Activated CD4-positive, CD25-positive, alpha-beta regulatory T cell treated with anti-CD3 and anti-CD28 coated beads, Interleukin-2, amount 50 U/mL, for 72 hours (primary cell): ENCODE data around the gene SWT1.
"Not testable (repeated sequence)": the region's sequence is repeated elsewhere in the genome, so short reads cannot be mapped to it uniquely, and the experiment has no call there.

Experiments used
- DNase-seq: peaks from one replicate; pipeline ENCODE4 v3.0.0; 2021

SWT1 gene

DNA sequence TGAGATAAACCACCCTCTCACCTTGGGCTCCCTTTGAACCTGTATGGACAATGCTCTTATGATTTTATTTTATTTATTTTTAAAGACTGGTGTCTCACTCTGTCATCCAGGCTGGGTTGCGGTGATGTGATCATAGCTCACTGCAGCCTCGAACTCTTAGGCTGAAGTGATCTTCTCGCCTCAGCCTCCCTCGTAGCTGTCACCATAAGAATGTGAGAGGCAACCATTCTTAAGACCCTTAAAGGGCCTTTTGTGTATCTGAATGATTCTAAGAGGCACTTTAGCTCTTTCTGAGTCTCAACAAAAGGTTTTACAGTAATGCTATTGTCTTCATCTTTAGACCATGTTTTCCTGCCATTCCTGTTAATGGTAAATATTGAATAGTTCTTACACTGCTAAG is 93.1 kb downstream of the SWT1 start:
- DNase-seq, result no peak

DNA sequence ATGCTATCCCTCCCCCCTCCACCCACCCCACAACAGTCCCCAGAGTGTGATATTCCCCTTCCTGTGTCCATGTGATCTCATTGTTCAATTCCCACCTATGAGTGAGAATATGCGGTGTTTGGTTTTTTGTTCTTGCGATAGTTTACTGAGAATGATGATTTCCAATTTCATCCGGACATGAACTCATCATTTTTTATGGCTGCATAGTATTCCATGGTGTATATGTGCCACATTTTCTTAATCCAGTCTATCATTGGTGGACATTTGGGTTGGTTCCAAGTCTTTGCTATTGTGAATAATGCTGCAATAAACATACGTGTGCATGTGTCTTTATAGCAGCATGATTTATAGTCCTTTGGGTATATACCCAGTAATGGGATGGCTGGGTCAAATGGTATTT is 95.0 kb downstream of the SWT1 start:
- not testable (repeated sequence) for DNase-seq

DNA sequence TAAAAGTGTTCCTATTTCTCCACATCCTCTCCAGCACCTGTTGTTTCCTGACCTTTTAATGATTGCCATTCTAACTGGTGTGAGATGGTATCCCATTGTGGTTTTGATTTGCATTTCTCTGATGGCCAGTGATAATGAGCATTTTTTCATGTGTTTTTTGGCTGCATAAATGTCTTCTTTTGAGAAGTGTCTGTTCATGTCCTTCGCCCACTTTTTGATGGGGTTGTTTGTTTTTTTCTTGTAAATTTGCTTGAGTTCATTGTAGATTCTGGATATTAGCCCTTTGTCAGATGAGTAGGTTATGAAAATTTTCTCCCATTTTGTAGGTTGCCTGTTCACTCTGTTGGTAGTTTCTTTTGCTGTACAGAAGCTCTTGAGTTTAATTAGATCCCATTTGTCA is 95.4 kb downstream of the SWT1 start:
- not testable (repeated sequence) for DNase-seq

DNA sequence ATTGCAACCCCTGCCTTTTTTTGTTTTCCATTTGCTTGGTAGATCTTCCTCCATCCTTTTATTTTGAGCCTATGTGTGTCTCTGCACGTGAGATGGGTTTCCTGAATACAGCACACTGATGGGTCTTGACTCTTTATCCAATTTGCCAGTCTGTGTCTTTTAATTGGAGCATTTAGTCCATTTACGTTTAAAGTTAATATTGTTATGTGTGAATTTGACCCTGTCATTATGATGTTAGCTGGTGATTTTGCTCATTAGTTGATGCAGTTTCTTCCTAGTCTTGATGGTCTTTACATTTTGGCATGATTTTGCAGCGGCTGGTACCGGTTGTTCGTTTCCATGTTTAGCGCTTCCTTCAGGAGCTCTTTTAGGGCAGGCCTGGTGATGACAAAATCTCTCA is 98.6 kb downstream of the SWT1 start:
- DNase-seq, result not testable (repeated sequence)

DNA sequence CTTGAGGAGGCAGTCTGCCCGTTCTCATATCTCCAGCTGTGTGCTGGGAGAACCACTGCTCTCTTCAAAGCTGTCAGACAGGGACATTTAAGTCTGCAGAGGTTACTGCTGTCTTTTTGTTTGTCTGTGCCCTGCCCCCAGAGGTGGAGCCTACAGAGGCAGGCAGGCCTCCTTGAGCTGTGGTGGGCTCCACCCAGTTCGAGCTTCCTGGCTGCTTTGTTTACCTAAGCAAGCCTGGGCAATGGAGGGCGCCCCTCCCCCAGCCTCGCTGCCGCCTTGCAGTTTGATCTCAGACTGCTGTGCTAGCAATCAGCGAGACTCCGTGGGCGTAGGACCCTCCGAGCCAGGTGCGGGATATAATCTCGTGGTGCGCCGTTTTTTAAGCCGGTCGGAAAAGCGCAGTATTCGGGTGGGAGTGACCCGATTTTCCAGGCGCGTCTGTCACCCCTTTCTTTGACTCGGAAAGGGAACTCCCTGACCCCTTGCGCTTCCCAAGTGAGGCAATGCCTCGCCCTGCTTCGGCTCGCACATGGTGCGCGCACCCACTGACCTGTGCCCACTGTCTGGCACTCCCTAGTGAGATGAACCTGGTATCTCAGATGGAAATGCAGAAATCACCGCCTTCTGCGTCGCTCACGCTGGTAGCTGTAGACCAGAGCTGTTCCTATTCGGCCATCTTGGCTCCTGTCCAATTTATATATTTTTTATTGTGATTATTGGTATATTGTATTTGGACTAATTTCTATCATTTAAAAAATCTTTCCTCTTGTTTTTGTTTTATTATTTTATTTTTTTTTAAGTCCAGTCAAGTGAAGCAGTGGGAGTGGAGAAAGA is 100.4 kb downstream of the SWT1 start:
- DNase-seq, result not testable (repeated sequence)

DNA sequence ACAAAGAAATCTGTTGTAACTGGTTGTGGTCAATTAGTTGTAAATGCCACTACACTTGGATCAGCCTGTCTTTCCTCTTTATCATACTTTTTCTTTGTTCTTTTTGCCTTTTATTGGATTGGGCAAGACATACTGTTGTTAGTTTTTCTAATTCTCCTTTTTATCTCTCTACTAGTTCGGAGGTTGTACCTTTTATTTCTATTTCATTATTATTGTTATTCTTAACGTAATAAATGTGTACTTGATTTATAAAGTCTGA is 100.9 kb downstream of the SWT1 start:
- no peak for DNase-seq

DNA sequence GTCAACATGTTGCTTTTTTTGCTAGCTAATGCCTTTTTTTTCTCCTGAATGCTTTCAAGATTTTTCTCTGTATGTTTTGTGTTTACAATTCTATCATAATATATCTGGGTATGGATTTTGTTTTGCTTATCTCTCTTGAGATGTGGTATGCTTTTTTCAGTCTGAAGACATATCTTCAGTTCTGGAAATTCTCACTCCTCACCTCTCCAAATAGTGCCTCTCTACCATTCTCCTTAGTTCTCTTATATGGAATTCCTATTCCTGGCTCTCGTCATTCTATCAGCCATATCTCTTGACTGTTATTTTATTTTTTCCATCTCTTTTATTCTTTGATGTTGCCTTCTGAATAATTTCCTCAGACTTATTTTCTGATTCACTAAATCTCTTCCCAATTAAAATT is 101.7 kb downstream of the SWT1 start:
- no peak for DNase-seq

DNA sequence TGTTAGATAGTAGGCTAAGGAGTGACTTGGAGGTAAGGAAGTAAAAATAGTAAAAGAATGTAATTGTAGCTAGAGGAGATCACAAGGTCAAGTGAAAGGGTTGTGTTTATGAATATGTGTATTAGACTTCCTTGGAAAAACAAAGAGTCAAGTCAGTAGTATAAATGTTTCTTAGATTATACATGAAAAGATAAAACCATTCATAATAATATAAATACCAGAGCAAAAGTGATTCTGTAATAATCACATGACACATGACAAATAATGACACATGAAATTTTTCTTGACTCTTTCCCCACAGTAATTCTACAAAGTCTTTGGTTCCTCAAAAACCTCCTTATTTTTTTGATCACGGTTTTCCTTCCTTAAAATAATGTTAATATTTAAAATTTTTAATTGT is 103.6 kb downstream of the SWT1 start:
- no peak for DNase-seq

DNA sequence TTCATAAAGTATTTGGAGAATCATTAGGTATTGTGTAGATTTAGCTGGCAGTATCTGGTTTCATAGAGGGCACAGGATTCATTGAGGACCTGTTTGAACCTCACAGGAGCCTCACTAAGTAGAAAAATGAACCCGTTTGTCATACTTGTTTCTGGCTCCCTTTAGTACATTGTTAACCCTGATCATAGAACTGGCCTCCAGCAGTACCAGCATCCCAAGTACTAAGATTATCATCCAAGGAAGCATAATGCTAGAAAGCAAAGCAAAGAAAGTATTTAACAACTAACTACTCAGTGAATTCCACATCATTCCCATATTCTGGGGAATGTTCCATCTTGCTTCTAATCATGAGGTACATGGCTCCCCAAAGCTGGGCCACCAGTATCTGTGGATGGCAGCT is 105.2 kb downstream of the SWT1 start:
- no peak for DNase-seq

DNA sequence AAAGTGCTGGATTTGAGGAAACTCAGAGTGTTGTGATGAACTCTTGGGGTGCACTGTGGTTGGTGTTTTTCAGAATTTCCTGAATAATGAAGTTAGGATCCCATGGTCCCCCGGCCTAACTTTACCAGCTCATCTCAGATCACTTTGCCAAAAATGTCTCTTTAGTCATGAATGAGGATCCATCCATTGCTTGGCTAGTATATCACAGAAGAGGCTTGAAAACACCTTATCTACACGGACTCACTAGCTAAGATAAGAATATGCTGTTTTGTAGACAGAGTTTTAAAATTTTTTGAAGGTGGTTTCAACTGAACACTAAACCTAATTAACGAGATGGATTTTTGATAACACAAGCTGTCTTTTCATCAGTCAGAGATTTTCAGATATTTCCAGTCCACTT is 106.3 kb downstream of the SWT1 start:
- DNase-seq, result no peak

DNA sequence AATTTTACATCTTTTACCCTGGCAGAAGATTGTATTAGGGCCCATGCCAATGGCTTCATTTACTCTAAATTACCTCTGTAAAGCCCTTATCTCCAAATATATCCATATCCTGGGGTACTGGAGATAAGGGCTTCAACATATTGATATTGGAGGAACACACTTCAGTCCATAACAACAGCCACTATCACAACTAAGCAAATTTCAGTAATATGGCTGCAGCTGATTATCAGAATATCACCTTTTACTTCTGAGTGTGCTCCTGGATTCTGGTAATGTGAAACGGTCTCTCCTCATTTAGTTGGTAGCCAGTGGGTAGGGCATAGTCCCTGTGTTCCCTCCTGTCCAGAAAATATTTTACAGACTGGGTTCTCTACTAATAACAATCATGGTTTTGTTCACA is 106.8 kb downstream of the SWT1 start:
- no peak for DNase-seq

DNA sequence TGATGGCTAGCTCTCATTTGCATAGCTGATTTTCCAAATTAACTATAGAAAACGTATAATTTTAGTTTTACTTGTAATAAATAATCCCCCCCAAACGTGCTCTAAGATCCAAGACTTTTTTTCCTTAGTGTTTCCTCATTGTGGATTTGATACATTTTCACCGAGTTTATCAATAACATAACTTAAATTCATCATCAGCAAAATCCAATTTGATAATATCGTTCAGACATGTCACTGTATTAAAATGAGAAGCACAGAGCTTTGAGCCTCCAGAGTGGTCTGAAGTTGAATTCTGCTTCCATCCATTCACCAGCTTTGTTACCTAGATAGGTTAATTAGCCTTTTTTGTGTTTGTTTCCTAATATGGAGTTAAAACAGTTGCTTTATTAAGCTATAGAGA is 108.3 kb downstream of the SWT1 start:
- no peak for DNase-seq

DNA sequence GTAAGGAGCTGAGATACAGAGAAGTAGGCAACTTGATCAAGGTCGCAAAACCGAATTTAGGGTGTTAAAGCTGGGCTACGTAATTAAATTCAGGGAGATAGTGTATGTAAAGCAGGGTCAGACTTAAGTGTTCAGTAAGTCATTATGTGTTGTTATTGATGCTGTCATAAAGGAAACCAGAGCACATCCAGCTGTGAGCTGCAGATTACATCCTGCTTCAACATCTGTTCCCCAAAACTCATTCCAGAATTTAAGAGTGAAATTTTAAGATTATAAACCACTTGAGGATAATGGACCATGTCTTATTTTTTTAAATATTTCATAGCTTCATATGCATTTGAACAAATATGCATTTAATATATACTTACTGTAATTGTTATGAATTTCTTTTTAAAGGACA is 110.3 kb downstream of the SWT1 start:
- no peak for DNase-seq

DNA sequence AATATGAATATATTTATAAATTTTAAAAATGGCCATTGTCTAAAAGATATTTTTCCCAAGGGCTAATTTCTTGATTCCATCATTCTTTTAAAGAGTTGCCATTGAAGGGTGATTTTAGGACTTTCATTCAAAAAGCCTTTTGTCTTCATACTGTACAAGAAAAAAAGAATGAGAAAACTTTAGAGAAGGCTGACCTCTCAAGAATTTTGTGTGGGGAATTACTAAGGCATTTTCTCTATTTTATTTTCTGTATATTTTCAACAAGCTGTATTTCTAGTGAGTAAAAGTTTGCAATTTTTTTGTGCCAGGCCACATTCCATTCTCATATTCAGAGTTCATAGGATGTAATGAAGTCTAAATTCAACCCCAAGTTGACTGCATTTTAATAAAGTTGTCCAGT is 110.7 kb downstream of the SWT1 start:
- no peak for DNase-seq

DNA sequence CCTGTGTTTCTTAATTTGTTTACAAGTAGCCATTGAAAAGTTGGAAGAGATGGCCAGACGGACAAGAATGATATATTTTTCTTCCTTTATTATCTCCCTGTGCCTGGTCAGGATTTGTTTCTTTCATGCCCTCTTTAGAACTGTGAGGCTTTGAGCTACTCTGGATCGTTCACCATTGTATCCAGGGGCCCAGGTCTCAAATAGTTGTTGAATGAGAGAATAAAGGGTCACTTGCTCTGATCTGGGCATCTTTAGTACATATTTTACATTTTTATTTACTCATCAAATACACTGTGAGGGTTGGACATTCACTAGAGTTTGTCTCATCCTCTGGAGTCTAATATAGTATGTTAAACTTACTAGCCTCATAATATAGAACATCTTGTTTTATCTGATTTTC is 111.4 kb downstream of the SWT1 start:
- DNase-seq, result no peak

DNA sequence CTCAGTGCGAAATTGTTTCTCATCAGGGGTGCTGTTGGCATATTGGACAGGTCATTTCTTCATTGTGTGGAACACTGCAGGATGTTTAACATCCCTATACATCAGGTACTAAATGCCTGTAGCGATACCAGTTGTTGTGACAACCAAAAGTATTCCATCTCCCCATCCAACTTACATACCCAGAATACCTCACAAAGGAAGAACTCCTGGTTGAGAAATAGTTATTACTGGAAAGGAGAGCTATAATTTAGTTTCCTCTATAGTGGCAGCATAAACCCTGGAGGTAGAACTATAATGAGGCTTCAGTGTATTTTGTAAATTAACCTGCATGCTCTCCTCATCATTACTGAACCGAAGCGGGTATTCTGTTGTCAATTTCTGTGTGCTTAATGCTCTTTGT is 115.0 kb downstream of the SWT1 start:
- no peak for DNase-seq

DNA sequence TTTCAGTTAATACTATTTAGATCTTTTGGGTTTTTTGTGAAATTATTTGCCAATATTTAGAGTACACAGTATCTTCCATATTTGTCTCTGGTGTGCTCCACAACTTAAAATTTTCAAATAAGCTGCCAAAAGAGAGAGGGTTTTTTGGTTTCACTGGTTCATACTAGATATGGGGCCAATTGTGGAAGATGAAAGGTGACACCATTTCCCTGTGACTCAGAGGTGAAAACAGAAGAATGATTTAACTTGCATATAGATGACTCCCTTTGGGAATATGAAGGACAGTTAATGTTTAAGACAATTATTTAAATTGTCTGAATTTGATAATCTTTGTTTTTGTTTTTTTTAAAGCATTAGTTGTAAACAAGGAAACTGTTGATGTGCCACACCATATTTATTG is 122.6 kb downstream of the SWT1 start:
- no peak for DNase-seq

DNA sequence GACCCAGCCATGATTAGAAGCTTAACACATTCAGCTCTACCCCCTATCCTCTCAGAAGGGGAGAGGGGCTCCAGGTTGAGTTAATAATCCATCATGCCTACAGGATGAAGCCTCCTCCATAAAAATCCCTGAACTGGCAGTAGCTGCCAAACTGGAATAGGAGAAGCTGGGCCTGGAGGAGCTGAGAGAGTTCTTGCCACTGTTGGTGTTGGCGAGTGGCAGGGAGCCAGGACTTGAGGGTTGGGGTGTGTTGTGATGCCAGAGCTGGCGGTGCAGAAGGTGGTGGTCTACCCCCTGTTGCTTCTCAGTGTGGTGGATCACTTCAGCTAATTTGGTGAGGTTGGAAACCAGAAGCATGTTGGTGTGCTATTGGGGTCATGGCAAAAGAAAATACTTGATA is 123.6 kb downstream of the SWT1 start:
- no peak for DNase-seq

DNA sequence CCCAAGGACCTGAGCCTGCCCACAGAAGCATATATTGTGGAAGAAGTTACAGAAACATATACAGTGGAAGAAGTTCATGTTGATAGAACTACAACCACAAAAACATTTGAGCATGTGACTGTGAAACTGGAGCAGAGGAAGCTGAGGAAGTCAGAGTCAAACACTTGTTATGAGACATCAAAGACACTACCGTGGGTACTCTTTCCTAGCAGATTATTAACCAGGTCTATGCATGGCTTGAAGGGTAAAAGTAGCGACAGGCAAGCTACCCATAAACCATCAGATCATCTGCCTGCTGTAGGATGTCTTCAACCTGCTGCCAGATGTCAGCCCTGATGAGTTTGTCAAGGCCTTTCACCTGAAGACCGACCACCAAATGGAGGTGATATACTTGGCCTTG is 124.3 kb downstream of the SWT1 start:
- no peak for DNase-seq

DNA sequence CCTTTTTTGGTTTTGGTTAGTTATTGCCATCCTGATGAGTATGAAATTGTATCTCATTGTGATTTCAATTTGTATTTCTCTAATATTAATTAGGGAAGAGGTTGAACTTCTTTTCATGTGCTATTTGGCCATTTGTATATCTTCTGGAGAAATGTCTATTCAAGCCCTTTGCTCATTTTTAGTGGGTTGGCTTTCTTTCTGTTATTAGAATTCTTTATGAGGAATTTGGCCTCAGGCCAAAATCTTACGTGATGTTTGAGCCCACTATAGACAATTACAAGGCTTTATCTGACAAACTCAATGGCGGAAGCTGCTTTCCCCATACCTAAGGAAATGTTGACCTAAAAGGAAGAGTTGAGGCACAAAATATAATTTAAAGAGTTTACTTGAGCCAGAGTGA is 127.1 kb downstream of the SWT1 start:
- no peak for DNase-seq

DNA sequence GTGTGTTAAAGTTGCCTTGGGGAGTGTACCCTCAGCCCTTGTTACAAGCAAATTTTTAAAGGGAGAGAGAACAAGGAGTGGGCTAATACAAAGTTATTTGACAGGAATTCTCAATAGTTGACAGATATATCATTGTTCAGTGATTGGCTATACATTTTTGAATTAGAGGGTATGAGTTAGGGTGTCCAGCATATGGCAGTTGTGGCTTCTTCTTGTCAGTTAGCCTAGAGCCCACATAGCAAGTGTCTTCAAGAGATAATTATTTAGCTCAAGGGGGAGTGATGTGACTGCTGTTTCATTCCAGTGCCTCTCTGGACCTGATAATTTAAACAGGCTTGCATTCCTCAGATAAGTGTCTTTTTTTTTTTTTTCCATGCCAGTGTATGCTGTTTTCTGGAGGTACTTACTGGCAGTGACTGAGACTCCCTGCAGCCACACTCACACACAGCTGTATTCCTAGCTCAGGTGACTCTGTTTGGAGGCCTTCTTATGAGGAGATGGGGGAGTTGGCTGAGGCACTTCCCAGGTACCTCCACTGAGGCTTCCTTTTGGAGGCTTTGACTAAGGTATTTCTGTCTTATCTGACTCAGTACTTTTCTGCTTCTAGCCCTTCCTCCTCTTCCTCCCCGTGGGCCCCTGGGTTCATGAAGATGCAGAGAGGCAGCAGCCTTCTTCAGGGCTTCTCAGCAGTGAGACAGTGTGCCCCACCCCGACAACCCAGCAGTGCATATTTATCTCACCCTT is 127.7 kb downstream of the SWT1 start:
- DNase-seq, result no peak

DNA sequence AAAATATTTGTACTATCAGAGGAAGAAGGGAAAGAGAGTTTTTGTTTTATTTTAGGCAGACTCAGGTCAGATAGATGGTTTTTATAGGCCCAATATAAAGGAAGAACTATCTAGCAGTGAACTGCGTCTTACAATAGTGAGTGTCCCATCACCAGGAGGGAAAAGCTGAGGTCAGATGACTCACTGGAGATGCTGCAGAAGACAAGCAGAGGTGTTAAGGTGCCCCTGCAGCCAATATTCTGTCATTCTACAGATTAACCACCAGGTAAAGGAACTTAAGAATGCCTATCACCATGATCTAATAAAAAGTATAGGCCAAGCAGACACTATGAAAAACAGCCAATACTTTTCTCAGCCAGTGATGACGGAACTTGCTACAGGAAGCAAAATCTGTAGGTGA is 130.5 kb downstream of the SWT1 start:
- DNase-seq, result no peak

DNA sequence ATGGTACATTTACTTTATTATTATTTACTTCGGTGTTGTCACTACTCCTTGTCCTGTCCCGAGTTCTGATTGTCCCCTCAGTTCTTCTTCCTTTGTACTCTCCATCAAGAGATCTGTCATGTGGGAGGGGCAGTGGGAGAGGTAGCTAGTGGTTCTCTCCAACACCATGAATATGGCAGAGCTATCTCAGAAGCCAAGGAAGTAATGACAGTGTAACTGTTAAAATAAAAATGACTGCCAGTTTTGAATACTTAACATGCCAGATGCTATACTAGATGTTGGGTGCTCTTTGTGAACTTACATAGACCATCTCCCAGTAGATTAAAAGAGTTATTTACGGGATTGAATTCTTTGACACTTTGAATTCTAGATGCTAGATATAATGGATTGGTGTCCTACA is 131.5 kb downstream of the SWT1 start:
- no peak for DNase-seq

DNA sequence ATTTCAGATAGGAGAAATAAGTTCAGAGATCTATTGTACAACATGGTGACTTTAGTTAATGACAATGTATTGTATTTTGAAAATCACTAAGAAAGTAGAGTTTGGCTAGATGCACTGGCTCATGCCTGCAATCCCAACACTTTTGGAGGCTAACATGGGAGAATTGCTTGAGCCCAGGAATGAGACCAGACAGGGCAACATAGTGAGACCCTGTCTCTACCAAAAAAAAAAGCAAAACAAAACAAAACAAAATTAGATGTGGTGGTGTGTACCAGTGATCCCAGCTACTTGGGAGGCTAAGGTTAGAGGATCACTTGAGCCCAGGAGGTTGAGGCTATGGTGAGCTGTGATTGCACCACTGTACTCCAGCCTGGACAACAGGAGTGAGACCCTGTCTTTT is 132.9 kb downstream of the SWT1 start:
- DNase-seq, result no peak

DNA sequence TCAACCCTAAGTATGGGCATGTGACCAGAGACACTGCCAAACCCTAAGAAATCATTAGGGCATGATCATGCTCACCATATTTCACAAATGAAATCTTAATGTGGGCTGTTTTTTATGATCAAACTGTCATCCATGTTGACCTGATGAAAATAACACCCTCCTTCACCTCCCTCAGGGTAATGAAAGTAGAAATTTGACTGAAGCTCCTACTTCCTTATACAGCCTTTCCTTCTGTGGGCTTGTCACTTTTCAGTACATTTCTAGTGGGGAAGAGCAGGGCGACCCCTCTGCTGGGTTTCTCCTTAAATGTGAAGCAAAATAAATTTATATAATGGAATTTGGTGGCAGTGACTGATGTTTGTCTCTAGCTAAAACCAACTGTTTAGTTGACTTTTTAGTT is 134.2 kb downstream of the SWT1 start:
- DNase-seq, result no peak
